ENCODE measurements around the gene EFCAB6. TPM values are rescaled to one million over a fixed set of nuclear protein-coding genes. Genes with fewer than 3 reads are reported as not detected.

EFCAB6 gene
- total and polyA plus RNA-seq, 2 donors (not counting 1 experiment from before 2014, with no cell fraction given) = 0.07 to 0.10 TPM

- DNase-seq (no peak), ATAC-seq (ENCODE audit: low read depth) (no peak)
- no peaks in the 10 kb centered on the region for H3K27me3 ChIP-seq (replicated peaks in 1 of 4; ENCODE audit: control extremely low read depth in 1 of 4, control insufficient read depth in 3 of 4, insufficient read depth in 4 of 4, low read length in 3 of 4)
- POLR2A ChIA-PET = no interaction called here
- CTCF ChIA-PET = no interaction called here
- H3K27ac ChIP-seq (ENCODE audit: low read length in 2 of 2) = no peak overlapping the region
- H3K4me2 ChIP-seq (replicated peaks; ENCODE audit: low read depth, low read length, poor library complexity, severe bottlenecking) = no peak overlapping the region
- peaks cover 10% of the 10 kb centered on the region for H3K9me3 Mint-ChIP-seq (ENCODE audit: insufficient read depth)
- no peak overlapping the region for H3K4me3 ChIP-seq (ENCODE audit: control extremely low read depth in 1 of 5, extremely low read depth in 1 of 5, insufficient read depth in 1 of 5, low read depth in 2 of 5, low read length in 4 of 5)
- H3K4me1 Mint-ChIP-seq = no peaks in the 10 kb centered on the region
- no peaks in the 10 kb centered on the region for H3K4me1 ChIP-seq (ENCODE audit: control insufficient read depth in 2 of 2, insufficient read depth in 2 of 2, low read length in 2 of 2)
- no peak overlapping the region for H3K4me3 Mint-ChIP-seq
- H3K27ac Mint-ChIP-seq = no peak overlapping the region
- WGBS (ENCODE audit: insufficient coverage) = 75% methylated on average over 2 of the region's 2 CpGs
- H3K79me2 ChIP-seq (ENCODE audit: control insufficient read depth, insufficient read depth, low read length) = no peaks in the 10 kb centered on the region
- H3K9ac ChIP-seq (ENCODE audit: low read length) = no peak overlapping the region
- peaks cover 0 to 20% (median 10%) of the 10 kb centered on the region in 3 donors for H3K9me3 ChIP-seq (ENCODE audit: control extremely low read depth in 1 of 3, control insufficient read depth in 2 of 3, insufficient read depth in 1 of 3, low read length in 2 of 3)
- TF ChIP-seq EZH2 (IDR thresholded peaks at IDR 0.05; ENCODE audit: borderline replicate concordance, insufficient read depth, low read depth, low read length, poor library complexity, severe bottlenecking) = no peak
- TF ChIP-seq CTCF (IDR thresholded peaks at IDR 0.05) = no peak
- intact Hi-C loops (cut with micrococcal nuclease) = no loop called here
- H4K20me1 ChIP-seq (ENCODE audit: control insufficient read depth, insufficient read depth, low read length, poor library complexity, severe bottlenecking) = no peaks in the 10 kb centered on the region
- H3K27me3 Mint-ChIP-seq = peaks cover 36% of the 10 kb centered on the region
- H2AFZ ChIP-seq (ENCODE audit: insufficient read depth, low read depth, low read length, poor library complexity, severe bottlenecking) = no peak overlapping the region
- no peaks in the 10 kb centered on the region for H3K36me3 ChIP-seq (replicated peaks in 1 of 2; ENCODE audit: control extremely low read depth in 1 of 2, control insufficient read depth in 1 of 2, extremely low read depth in 1 of 2, insufficient read depth in 2 of 2, low read length in 1 of 2)
Observed at GRCh38 chr22:43583501-43583900, 228.6 kb downstream of the EFCAB6 start.

- TF ChIP-seq EZH2 (IDR thresholded peaks at IDR 0.05; ENCODE audit: borderline replicate concordance, insufficient read depth, low read depth, low read length, poor library complexity, severe bottlenecking) (no peak), CTCF (IDR thresholded peaks at IDR 0.05) (no peak)
- H3K27ac ChIP-seq (ENCODE audit: low read length in 2 of 2) = no peak overlapping the region
- no peak for ATAC-seq (ENCODE audit: low read depth)
- H3K4me3 ChIP-seq (ENCODE audit: control extremely low read depth in 1 of 5, extremely low read depth in 1 of 5, insufficient read depth in 1 of 5, low read depth in 2 of 5, low read length in 4 of 5) = no peak overlapping the region
- H3K79me2 ChIP-seq (ENCODE audit: control insufficient read depth, insufficient read depth, low read length) = no peaks in the 10 kb centered on the region
- peaks cover 0 to 20% (median 10%) of the 10 kb centered on the region in 3 donors for H3K9me3 ChIP-seq (ENCODE audit: control extremely low read depth in 1 of 3, control insufficient read depth in 2 of 3, insufficient read depth in 1 of 3, low read length in 2 of 3)
- ChIA-PET CTCF (interaction anchor here (0.6 kb wide), 1 partner anchor 108 kb away, joined by 3 read pairs; no protein-coding TSS in a partner anchor), POLR2A (no interaction called here)
- no peak for DNase-seq
- H3K27me3 ChIP-seq (replicated peaks in 1 of 4; ENCODE audit: control extremely low read depth in 1 of 4, control insufficient read depth in 3 of 4, insufficient read depth in 4 of 4, low read length in 3 of 4) = peaks cover 0 to 8% (median 0%) of the 10 kb centered on the region in 4 experiments
- no peak overlapping the region for H3K9ac ChIP-seq (ENCODE audit: low read length)
- no peak overlapping the region for H3K4me2 ChIP-seq (replicated peaks; ENCODE audit: low read depth, low read length, poor library complexity, severe bottlenecking)
- 90% methylated on average over 1 of the region's 1 CpG for WGBS (ENCODE audit: insufficient coverage)
- intact Hi-C loops (cut with micrococcal nuclease) = no loop called here
- H3K9me3 Mint-ChIP-seq (ENCODE audit: insufficient read depth) = peaks cover 10% of the 10 kb centered on the region
- no peak overlapping the region for H2AFZ ChIP-seq (ENCODE audit: insufficient read depth, low read depth, low read length, poor library complexity, severe bottlenecking)
- no peak overlapping the region for H3K4me3 Mint-ChIP-seq
- H3K27me3 Mint-ChIP-seq = peaks cover 30% of the 10 kb centered on the region
- H3K4me1 Mint-ChIP-seq = no peaks in the 10 kb centered on the region
- no peaks in the 10 kb centered on the region for H3K4me1 ChIP-seq (ENCODE audit: control insufficient read depth in 2 of 2, insufficient read depth in 2 of 2, low read length in 2 of 2)
- H3K27ac Mint-ChIP-seq = no peak overlapping the region
- no peaks in the 10 kb centered on the region for H4K20me1 ChIP-seq (ENCODE audit: control insufficient read depth, insufficient read depth, low read length, poor library complexity, severe bottlenecking)
- H3K36me3 ChIP-seq (replicated peaks in 1 of 2; ENCODE audit: control extremely low read depth in 1 of 2, control insufficient read depth in 1 of 2, extremely low read depth in 1 of 2, insufficient read depth in 2 of 2, low read length in 1 of 2) = no peaks in the 10 kb centered on the region
Observed at GRCh38 chr22:43582394-43582793, 229.7 kb downstream of the EFCAB6 start.
